ENCODE measurements around the gene TMEM170B. TPM values are rescaled to one million over a fixed set of nuclear protein-coding genes. Genes with fewer than 3 reads are reported as not detected.

The TMEM170B gene
- total and polyA plus RNA-seq, 5 donors from 2014 or later = 0.06 to 0.27 (median 0.21) TPM; not detected in 1

DNA sequence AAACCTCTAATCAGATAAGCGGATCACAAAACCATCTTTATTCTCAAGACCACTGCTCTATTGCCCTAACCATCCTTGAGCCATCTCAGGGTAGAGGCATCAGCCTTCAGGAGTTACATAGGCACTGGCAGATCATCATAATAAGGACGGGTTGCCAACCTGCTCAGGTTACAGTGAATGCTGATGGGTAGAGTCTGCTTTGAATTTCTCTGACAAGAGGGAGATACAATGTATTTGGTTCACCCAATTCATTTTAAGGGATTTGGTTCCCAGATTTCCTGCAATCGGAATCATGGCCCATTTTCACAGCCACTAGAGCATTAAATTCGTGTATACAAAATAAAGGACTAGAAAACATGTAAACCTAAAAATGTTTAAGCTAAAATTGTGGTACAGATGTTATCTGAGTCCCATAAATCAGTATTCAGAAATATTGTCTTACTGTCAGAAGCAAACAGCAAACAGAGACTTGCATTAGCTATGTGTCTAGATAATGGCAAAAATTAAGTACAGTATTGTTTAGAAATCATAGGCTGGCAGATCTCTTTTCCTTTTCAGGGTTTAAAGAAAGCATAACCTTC is 41.9 kb upstream of the TMEM170B start:
- ATAC-seq (ENCODE audit: low read depth in 2 of 2) (no peak), DNase-seq (no peak)
- no peak overlapping the region for H3K4me3 Mint-ChIP-seq
- Histone ChIP-seq H3K27ac (ENCODE audit: insufficient read depth, low read length, poor library complexity, severe bottlenecking) (no peak overlapping the region), H3K4me3 (ENCODE audit: low read depth, low read length) (peak overlapping the region; percentile 22), H3K36me3 (ENCODE audit: control insufficient read depth, insufficient read depth, low read length) (no peaks in the 10 kb centered on the region), H3K27me3 (ENCODE audit: control insufficient read depth, insufficient read depth, low read length) (no peaks in the 10 kb centered on the region), H3K9me3 (ENCODE audit: control insufficient read depth in 2 of 2, low read length in 2 of 2) (no peaks in the 10 kb centered on the region), H3K4me1 (ENCODE audit: control insufficient read depth, insufficient read depth, low read length, poor library complexity, severe bottlenecking) (no peaks in the 10 kb centered on the region)
- H3K36me3 Mint-ChIP-seq = no peaks in the 10 kb centered on the region
- peak overlapping the region in 1 of 3 donors; percentile 4 for H3K27ac Mint-ChIP-seq
- H3K27me3 Mint-ChIP-seq = no peaks in the 10 kb centered on the region
- H3K4me1 Mint-ChIP-seq = peaks cover 0 to 5% (median 0%) of the 10 kb centered on the region in 4 donors
- H3K9me3 Mint-ChIP-seq = no peaks in the 10 kb centered on the region

DNA sequence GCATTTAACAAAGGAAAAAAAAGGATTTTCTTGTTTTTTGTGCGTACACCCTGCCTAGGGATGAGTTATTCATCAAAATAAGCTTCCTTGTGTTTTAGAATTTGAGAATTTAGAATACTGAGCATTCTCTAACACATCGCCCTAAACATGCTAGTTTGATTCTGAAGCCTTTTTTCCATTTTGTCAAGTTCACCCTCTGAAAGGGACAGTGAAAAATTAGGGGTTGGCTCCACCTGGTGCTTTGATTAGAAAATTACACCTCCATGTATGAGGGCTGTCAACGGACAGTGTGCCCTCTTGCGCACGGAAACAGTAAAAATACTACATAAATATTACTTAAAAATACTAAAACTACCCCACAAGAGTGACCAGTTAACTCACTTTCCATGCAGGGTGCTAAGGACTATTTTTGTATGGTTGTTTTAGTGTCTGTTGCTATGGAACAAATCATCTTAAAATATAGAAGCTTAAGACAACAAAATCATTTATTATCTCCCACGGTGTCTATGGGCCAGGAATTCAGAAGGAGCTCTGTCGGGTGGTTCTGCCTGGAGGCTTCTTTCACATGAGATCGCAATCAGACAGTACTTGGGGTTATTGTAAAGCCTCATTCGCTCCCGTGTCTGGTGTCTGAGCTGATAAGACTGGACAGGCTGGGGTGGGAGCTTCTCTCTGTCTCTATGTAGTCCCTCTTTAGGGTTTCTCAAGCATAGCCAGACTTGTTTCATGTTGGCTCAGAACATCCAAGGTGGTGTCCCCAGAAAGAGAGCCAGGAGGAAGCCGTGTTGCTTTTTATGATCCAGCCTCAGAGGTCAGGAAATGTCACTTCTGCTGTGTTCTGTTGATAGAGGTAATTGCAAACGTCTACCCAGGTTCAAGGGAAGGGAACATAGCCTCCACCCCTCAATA is 41.1 kb upstream of the TMEM170B start:
- Mint-ChIP-seq H3K4me3 (no peak overlapping the region), H3K27me3 (no peaks in the 10 kb centered on the region), H3K36me3 (no peaks in the 10 kb centered on the region), H3K27ac (no peak overlapping the region), H3K4me1 (peaks cover 0 to 5% (median 0%) of the 10 kb centered on the region in 4 donors), H3K9me3 (no peaks in the 10 kb centered on the region)
- ATAC-seq (ENCODE audit: low read depth in 2 of 2) (peak; percentile 89 to 90), DNase-seq (peak; percentile 63 to 88 (median 84))
- Histone ChIP-seq H3K4me3 (ENCODE audit: low read depth, low read length) (peak overlapping the region; percentile 22), H3K27me3 (ENCODE audit: control insufficient read depth, insufficient read depth, low read length) (no peaks in the 10 kb centered on the region), H3K9me3 (ENCODE audit: control insufficient read depth in 2 of 2, low read length in 2 of 2) (no peaks in the 10 kb centered on the region), H3K4me1 (ENCODE audit: control insufficient read depth, insufficient read depth, low read length, poor library complexity, severe bottlenecking) (no peaks in the 10 kb centered on the region), H3K36me3 (ENCODE audit: control insufficient read depth, insufficient read depth, low read length) (no peaks in the 10 kb centered on the region), H3K27ac (ENCODE audit: insufficient read depth, low read length, poor library complexity, severe bottlenecking) (no peak overlapping the region)

- no peaks in the 10 kb centered on the region for H3K4me1 ChIP-seq (ENCODE audit: control insufficient read depth, insufficient read depth, low read length, poor library complexity, severe bottlenecking)
- H3K27ac ChIP-seq (ENCODE audit: insufficient read depth, low read length, poor library complexity, severe bottlenecking) = no peak overlapping the region
- Mint-ChIP-seq H3K36me3 (no peaks in the 10 kb centered on the region), H3K9me3 (no peaks in the 10 kb centered on the region), H3K27ac (no peak overlapping the region), H3K4me3 (no peak overlapping the region), H3K27me3 (no peaks in the 10 kb centered on the region), H3K4me1 (peaks cover 0 to 5% (median 0%) of the 10 kb centered on the region in 4 donors)
- H3K36me3 ChIP-seq (ENCODE audit: control insufficient read depth, insufficient read depth, low read length) = no peaks in the 10 kb centered on the region
- no peak overlapping the region for H3K4me3 ChIP-seq (ENCODE audit: low read depth, low read length)
- no peaks in the 10 kb centered on the region for H3K9me3 ChIP-seq (ENCODE audit: control insufficient read depth in 2 of 2, low read length in 2 of 2)
- DNase-seq = no peak
- ATAC-seq (ENCODE audit: low read depth in 2 of 2) = no peak
- no peaks in the 10 kb centered on the region for H3K27me3 ChIP-seq (ENCODE audit: control insufficient read depth, insufficient read depth, low read length)
Measured at GRCh38 chr6:11497107-11497506, 40.4 kb upstream of the TMEM170B start.

- Histone ChIP-seq H3K4me3 (ENCODE audit: low read depth, low read length) (no peak overlapping the region), H3K4me1 (ENCODE audit: control insufficient read depth, insufficient read depth, low read length, poor library complexity, severe bottlenecking) (no peaks in the 10 kb centered on the region), H3K27me3 (ENCODE audit: control insufficient read depth, insufficient read depth, low read length) (no peaks in the 10 kb centered on the region), H3K9me3 (ENCODE audit: control insufficient read depth in 2 of 2, low read length in 2 of 2) (no peaks in the 10 kb centered on the region), H3K36me3 (ENCODE audit: control insufficient read depth, insufficient read depth, low read length) (no peaks in the 10 kb centered on the region), H3K27ac (ENCODE audit: insufficient read depth, low read length, poor library complexity, severe bottlenecking) (no peak overlapping the region)
- no peak for DNase-seq
- Mint-ChIP-seq H3K27me3 (peaks cover 5% of the 10 kb centered on the region), H3K4me1 (peaks cover 0 to 5% (median 0%) of the 10 kb centered on the region in 4 donors), H3K36me3 (no peaks in the 10 kb centered on the region), H3K9me3 (no peaks in the 10 kb centered on the region), H3K4me3 (no peak overlapping the region), H3K27ac (no peak overlapping the region)
- ATAC-seq (ENCODE audit: low read depth in 2 of 2) = no peak
Measured at GRCh38 chr6:11497881-11498280, 39.7 kb upstream of the TMEM170B start.

DNA sequence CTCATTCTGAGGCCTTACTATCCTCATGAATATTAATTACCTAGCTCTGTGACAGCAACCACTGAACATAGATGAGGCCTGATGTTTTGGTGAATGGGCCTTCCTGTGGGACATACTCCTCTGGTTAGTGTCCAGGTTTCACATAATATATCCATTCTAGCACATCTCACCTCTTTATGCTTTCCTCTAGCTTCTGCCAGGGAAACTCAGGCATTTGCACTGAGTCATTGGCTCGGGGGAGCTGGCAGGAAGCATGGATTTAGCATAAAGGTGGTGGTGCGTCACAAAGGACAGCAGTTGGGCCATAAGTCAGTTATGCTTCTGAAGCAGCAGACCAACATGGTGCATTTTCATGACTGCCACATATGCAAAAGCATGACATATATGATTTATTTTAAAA is 37.5 kb upstream of the TMEM170B start:
- Mint-ChIP-seq H3K4me1 (peaks cover 0 to 5% (median 0%) of the 10 kb centered on the region in 4 donors), H3K4me3 (no peak overlapping the region), H3K36me3 (peaks cover 1% of the 10 kb centered on the region), H3K27ac (no peak overlapping the region), H3K9me3 (peaks cover 0 to 3% (median 0%) of the 10 kb centered on the region in 7 donors), H3K27me3 (peaks cover 20% of the 10 kb centered on the region)
- H3K36me3 ChIP-seq (ENCODE audit: control insufficient read depth, insufficient read depth, low read length) = no peaks in the 10 kb centered on the region
- no peaks in the 10 kb centered on the region for H3K4me1 ChIP-seq (ENCODE audit: control insufficient read depth, insufficient read depth, low read length, poor library complexity, severe bottlenecking)
- no peak for DNase-seq
- no peak overlapping the region for H3K27ac ChIP-seq (ENCODE audit: insufficient read depth, low read length, poor library complexity, severe bottlenecking)
- ATAC-seq (ENCODE audit: low read depth in 2 of 2) = no peak
- no peaks in the 10 kb centered on the region for H3K9me3 ChIP-seq (ENCODE audit: control insufficient read depth in 2 of 2, low read length in 2 of 2)
- H3K4me3 ChIP-seq (ENCODE audit: low read depth, low read length) = no peak overlapping the region
- H3K27me3 ChIP-seq (ENCODE audit: control insufficient read depth, insufficient read depth, low read length) = peaks cover 4% of the 10 kb centered on the region

- H3K36me3 ChIP-seq (ENCODE audit: control insufficient read depth, insufficient read depth, low read length) = no peaks in the 10 kb centered on the region
- H3K27ac ChIP-seq (ENCODE audit: insufficient read depth, low read length, poor library complexity, severe bottlenecking) = no peak overlapping the region
- DNase-seq (no peak), ATAC-seq (ENCODE audit: low read depth in 2 of 2) (no peak)
- Mint-ChIP-seq H3K9me3 (peaks cover 0 to 3% (median 0%) of the 10 kb centered on the region in 7 donors), H3K4me3 (no peak overlapping the region), H3K4me1 (no peaks in the 10 kb centered on the region), H3K36me3 (peaks cover 3% of the 10 kb centered on the region), H3K27ac (no peak overlapping the region), H3K27me3 (peaks cover 62% of the 10 kb centered on the region)
- H3K27me3 ChIP-seq (ENCODE audit: control insufficient read depth, insufficient read depth, low read length) = peaks cover 37% of the 10 kb centered on the region
- H3K9me3 ChIP-seq (ENCODE audit: control insufficient read depth in 2 of 2, low read length in 2 of 2) = no peaks in the 10 kb centered on the region
- no peaks in the 10 kb centered on the region for H3K4me1 ChIP-seq (ENCODE audit: control insufficient read depth, insufficient read depth, low read length, poor library complexity, severe bottlenecking)
- H3K4me3 ChIP-seq (ENCODE audit: low read depth, low read length) = no peak overlapping the region
Measured at GRCh38 chr6:11509471-11509870, 28.1 kb upstream of the TMEM170B start.

DNA sequence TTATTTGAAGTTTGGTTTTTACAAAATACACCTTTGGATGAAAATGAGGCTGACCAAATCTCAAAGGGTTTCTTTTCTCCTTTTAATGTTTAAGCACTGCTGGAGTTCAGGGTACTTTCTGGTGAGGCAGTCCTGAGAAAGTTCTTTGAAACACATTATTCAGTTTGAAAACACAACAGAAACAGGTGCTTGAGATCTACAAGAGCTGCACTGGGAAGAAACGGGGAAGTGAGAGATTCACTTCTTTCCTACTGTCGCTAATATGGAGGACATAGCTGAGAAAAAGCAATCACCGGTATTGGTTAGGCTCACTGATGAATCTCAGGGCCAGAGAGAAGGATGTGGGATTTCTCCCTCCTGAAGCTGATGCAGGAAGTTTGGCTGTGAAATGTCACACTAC is 22.9 kb upstream of the TMEM170B start:
- H3K36me3 Mint-ChIP-seq = no peaks in the 10 kb centered on the region

More for the DNA sequence above, 22.9 kb upstream of the TMEM170B start:
- no peak for ATAC-seq (ENCODE audit: low read depth in 2 of 2)
- Mint-ChIP-seq H3K4me3 (no peak overlapping the region), H3K27ac (no peak overlapping the region), H3K9me3 (peaks cover 1 to 4% (median 2%) of the 10 kb centered on the region in 7 donors), H3K27me3 (peaks cover 66% of the 10 kb centered on the region), H3K4me1 (peaks cover 0 to 3% (median 0%) of the 10 kb centered on the region in 4 donors)
- Histone ChIP-seq H3K36me3 (ENCODE audit: control insufficient read depth, insufficient read depth, low read length) (peaks cover 2% of the 10 kb centered on the region), H3K4me3 (ENCODE audit: low read depth, low read length) (no peak overlapping the region), H3K9me3 (ENCODE audit: control insufficient read depth in 2 of 2, low read length in 2 of 2) (peaks cover 8 to 9% of the 10 kb centered on the region in 2 experiments), H3K27ac (ENCODE audit: insufficient read depth, low read length, poor library complexity, severe bottlenecking) (no peak overlapping the region), H3K27me3 (ENCODE audit: control insufficient read depth, insufficient read depth, low read length) (peaks cover 48% of the 10 kb centered on the region), H3K4me1 (ENCODE audit: control insufficient read depth, insufficient read depth, low read length, poor library complexity, severe bottlenecking) (no peaks in the 10 kb centered on the region)
- DNase-seq = no peak
